Loucy (cell line): ENCODE measurements around the gene S1PR2.
"Not testable (repeated sequence)": the region's sequence is repeated elsewhere in the genome, so short reads cannot be mapped to it uniquely, and the experiment has no call there.

ENCODE experiments used
- H2AFZ ChIP-seq: fragments of 200-600 bp; sonication (generic); 2 replicates; pipeline ENCODE4 v1.6.0; 2016; ENCODE audit warnings: antibody characterized with exemption, mild to moderate bottlenecking, low read length, moderate library complexity
- H3F3A ChIP-seq: fragments of 200-600 bp; 2 replicates; pipeline ENCODE4 v1.6.0; 2016; ENCODE audit warnings: antibody characterized with exemption, low read depth, mild to moderate bottlenecking
- H3K27me3 ChIP-seq: fragments of 200-600 bp; sonication (generic); 2 replicates; pipeline ENCODE4 v1.6.1; 2014; ENCODE audit warnings: low read length, mild to moderate bottlenecking; ENCODE audit not compliant: insufficient read depth, poor library complexity, severe bottlenecking
- H3K36me3 ChIP-seq: fragments of 200-600 bp; sonication (generic); 2 replicates; pipeline ENCODE4 v1.6.1; 2016; ENCODE audit warnings: low read length; ENCODE audit not compliant: insufficient read depth
- H3K4me1 ChIP-seq: fragments of 200-600 bp; sonication (generic); 2 replicates; pipeline ENCODE4 v1.5.1; 2014; ENCODE audit warnings: low read length, mild to moderate bottlenecking; ENCODE audit not compliant: insufficient read depth, poor library complexity, severe bottlenecking
- H3K4me2 ChIP-seq: fragments of 200-600 bp; sonication (generic); 2 replicates; pipeline ENCODE4 v1.6.0; 2014; ENCODE audit warnings: antibody characterized with exemption, low read length, low read depth, mild to moderate bottlenecking; ENCODE audit not compliant: poor library complexity, severe bottlenecking
- H3K4me3 ChIP-seq: fragments of 200-600 bp; sonication (generic); 2 replicates; pipeline ENCODE4 v1.5.1; 2014; ENCODE audit warnings: low read length, mild to moderate bottlenecking, mixed read lengths; ENCODE audit not compliant: poor library complexity, severe bottlenecking
- H3K79me2 ChIP-seq: fragments of 200-600 bp; sonication (generic); 2 replicates; pipeline ENCODE4 v1.6.1; 2014; ENCODE audit warnings: low read length; ENCODE audit not compliant: insufficient read depth
- H3K9ac ChIP-seq: fragments of 200-600 bp; sonication (generic); 2 replicates; pipeline ENCODE4 v1.6.0; 2014; ENCODE audit warnings: mild to moderate bottlenecking, low read depth, low read length, moderate library complexity; ENCODE audit not compliant: poor library complexity, severe bottlenecking
- H3K9me2 ChIP-seq: fragments of 200-600 bp; sonication (generic); replicated peaks from 2 replicates; pipeline ENCODE4 v1.6.1; 2016; ENCODE audit warnings: low read depth, low read length, mixed read lengths
- H3K9me3 ChIP-seq: fragments of 200-600 bp; sonication (generic); 2 replicates; pipeline ENCODE4 v1.6.1; 2014; ENCODE audit warnings: mild to moderate bottlenecking, antibody characterized with exemption, low read length, low read depth; ENCODE audit not compliant: insufficient read depth
- H4K20me1 ChIP-seq: fragments of 200-600 bp; sonication (generic); 2 replicates; pipeline ENCODE4 v1.6.0; 2014; ENCODE audit warnings: antibody characterized with exemption, low read length, mild to moderate bottlenecking; ENCODE audit not compliant: insufficient read depth, poor library complexity, severe bottlenecking
- EZH2phosphoT487 ChIP-seq: fragments of 200-600 bp; IDR thresholded peaks from 2 replicates; pipeline ENCODE4 v1.6.1; 2018; ENCODE audit warnings: antibody characterized with exemption, mild to moderate bottlenecking, moderate library complexity, borderline replicate concordance
- TF ChIP-seq, protein P1 (sequence below): fragments of 200-600 bp; sonication (generic); conservative IDR thresholded peaks from 2 replicates; pipeline ENCODE4 v1.5.1; 2014; ENCODE audit warnings: mild to moderate bottlenecking, antibody characterized with exemption, low read length

Gene S1PR2

DNA sequence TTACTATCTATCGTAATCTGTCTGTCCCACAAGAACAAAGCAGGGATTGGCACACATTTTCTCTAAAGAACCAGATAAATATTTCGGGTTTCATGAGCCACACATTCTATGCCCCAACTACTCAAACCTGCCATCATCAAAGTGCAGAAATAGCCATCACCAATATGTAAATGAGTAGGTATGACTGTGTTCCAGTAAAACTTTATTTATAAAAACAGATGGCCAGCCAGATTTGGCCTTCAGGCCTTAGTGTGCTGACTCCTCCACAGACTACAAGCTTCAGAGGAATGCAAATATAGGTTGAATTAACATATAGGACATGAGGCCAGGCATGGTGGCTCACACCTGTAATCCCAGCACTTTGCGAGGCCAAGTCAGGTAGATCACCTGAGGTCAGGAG is 27.4 kb downstream of the S1PR2 start:
- peaks cover 3% of the 10 kb centered on the region for H3K4me1 ChIP-seq
- no peaks in the 10 kb centered on the region for H3K9me3 ChIP-seq
- H3K4me3 ChIP-seq: no peak overlapping the region
- no peaks in the 10 kb centered on the region for H4K20me1 ChIP-seq
- H3K36me3 ChIP-seq: no peaks in the 10 kb centered on the region
- H3K9me2 ChIP-seq: no peaks in the 10 kb centered on the region
- no peaks in the 10 kb centered on the region for H3K27me3 ChIP-seq
- TF ChIP-seq EZH2phosphoT487: no peak
- TF ChIP-seq, protein P1, sequence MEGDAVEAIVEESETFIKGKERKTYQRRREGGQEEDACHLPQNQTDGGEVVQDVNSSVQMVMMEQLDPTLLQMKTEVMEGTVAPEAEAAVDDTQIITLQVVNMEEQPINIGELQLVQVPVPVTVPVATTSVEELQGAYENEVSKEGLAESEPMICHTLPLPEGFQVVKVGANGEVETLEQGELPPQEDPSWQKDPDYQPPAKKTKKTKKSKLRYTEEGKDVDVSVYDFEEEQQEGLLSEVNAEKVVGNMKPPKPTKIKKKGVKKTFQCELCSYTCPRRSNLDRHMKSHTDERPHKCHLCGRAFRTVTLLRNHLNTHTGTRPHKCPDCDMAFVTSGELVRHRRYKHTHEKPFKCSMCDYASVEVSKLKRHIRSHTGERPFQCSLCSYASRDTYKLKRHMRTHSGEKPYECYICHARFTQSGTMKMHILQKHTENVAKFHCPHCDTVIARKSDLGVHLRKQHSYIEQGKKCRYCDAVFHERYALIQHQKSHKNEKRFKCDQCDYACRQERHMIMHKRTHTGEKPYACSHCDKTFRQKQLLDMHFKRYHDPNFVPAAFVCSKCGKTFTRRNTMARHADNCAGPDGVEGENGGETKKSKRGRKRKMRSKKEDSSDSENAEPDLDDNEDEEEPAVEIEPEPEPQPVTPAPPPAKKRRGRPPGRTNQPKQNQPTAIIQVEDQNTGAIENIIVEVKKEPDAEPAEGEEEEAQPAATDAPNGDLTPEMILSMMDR: no peak
- H3K79me2 ChIP-seq: no peaks in the 10 kb centered on the region
- no peak overlapping the region for H3K4me2 ChIP-seq
- no peaks in the 10 kb centered on the region for H3F3A ChIP-seq
- H2AFZ ChIP-seq: no peak overlapping the region
- H3K9ac ChIP-seq: no peak overlapping the region

DNA sequence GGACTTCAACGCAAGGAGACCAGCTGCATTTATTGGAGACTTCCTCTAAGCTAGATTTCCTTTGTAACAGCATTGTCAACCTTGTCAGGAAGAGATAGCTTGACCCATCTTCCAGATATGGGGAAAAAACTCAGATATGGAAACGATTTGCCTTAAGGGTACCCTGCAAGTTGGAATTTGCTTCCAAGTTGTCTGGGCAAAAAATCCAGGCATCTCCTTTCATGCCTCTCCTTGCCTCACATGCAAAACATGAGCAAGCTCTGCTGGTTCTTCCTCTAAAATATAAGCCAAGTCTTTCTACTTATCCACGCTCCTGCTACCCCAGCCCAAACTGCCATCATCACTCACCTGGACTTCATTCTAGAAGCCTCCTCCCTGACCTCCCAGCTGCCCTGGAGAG is 30.0 kb downstream of the S1PR2 start:
- no peaks in the 10 kb centered on the region; the same call in 1 of the 2 replicates for H3F3A ChIP-seq
- H3K4me1 ChIP-seq: peaks cover 3% of the 10 kb centered on the region
- H3K79me2 ChIP-seq: no peaks in the 10 kb centered on the region
- no peaks in the 10 kb centered on the region for H3K36me3 ChIP-seq
- no peak overlapping the region for H3K4me3 ChIP-seq
- no peaks in the 10 kb centered on the region for H3K9me2 ChIP-seq
- no peak overlapping the region for H3K4me2 ChIP-seq
- no peaks in the 10 kb centered on the region for H3K27me3 ChIP-seq
- no peak overlapping the region for H3K9ac ChIP-seq
- H3K9me3 ChIP-seq: no peaks in the 10 kb centered on the region
- H4K20me1 ChIP-seq: no peaks in the 10 kb centered on the region
- peak overlapping the region; percentile 24; the same call in 1 of the 2 replicates for H2AFZ ChIP-seq
- TF ChIP-seq EZH2phosphoT487: no peak
- TF ChIP-seq, protein P1: no peak

DNA sequence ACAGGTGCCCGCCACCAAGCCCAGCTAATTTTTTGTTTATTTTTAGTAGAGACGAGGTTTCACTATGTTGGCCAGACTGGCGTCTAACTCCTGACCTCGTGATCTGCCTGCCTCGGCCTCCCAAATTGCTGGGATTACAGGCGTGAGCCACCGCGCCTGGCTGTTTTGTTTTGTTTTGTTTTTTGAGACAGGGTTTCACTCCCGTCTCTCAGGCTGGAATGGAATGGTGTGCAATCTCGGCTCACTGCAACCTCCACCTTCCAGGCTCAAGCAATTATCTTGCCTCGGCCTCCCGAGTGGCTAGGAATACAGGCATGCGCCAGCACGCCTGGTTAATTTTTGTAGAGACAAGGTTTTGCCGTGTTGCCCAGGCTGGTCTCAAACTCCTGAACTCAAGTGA is 31.0 kb downstream of the S1PR2 start:
- not testable (repeated sequence) for H2AFZ ChIP-seq, H3K4me1 ChIP-seq, H3K4me2 ChIP-seq

DNA sequence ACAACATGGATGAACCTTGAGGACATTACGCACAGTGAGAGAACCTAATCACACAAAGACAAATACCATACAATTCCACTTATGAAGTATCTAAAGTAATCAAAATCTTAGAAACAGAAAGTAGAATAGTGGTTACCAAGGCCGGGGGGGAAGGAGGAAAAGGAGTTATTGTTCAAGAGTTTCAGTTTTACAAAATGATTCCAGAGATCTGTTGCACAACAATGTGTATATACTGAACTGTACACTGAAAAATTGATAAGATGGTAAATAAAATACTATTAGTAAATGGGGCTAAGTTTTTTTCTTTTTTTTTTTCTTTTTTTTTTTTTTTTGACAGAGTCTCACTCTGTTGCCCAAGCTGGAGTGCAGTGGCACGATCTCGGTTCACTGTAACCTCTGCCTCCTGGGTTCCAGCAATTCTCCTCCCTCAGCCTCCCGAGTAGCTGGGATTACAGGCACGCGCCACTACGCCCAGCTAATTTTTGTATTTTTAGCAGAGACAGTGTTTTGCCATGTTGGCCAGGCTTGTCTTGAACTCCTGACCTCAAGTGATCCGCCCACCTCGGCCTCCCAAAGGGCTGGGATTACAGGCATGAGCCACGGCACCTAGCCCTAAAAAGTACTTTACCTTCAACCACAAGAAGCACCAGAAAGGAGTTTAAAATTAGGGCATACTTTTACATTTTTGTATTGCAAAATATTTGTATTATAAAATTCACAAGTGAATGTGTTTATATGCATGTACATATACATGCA is 32.1 kb downstream of the S1PR2 start:
- not testable (repeated sequence) for H3K4me3 ChIP-seq, H3K27me3 ChIP-seq, H3F3A ChIP-seq, H3K4me2 ChIP-seq, H3K36me3 ChIP-seq, H3K4me1 ChIP-seq, H4K20me1 ChIP-seq, H3K9me2 ChIP-seq, H2AFZ ChIP-seq, H3K9me3 ChIP-seq, H3K79me2 ChIP-seq
- H3K9ac ChIP-seq: peak overlapping the region; percentile 11

More for the DNA sequence above, 31.0 kb downstream of the S1PR2 start:
- H3K36me3 ChIP-seq, H3F3A ChIP-seq, H4K20me1 ChIP-seq, H3K4me3 ChIP-seq, H3K9me2 ChIP-seq, H3K27me3 ChIP-seq, H3K9me3 ChIP-seq, H3K79me2 ChIP-seq, H3K9ac ChIP-seq: not testable (repeated sequence)
